BJ (cell line): ENCODE data around the gene SEPTIN8. TPM values are rescaled to one million over a fixed set of nuclear protein-coding genes. Genes with fewer than 3 reads are reported as not detected.
A peak's percentile ranks its signal among the peaks of the same experiment; 100 is the strongest.

ENCODE experiments used
- CTCF ChIA-PET: fragments of 350-600 bp; formaldehyde crosslinking; extraction: SDS; loops from one replicate; lab custom pipeline; 2021; ENCODE audit warnings: antibody characterized with exemption, inconsistent platforms; lab: Yijun Ruan, JAX
- POLR2A ChIA-PET: fragments of 300-600 bp; sonication (Branson Sonifier 250); formaldehyde crosslinking; extraction: SDS; loops from one replicate; lab custom pipeline; 2021; ENCODE audit warnings: antibody characterized with exemption; lab: Charles Lee
- DNase-seq: peaks from one replicate; pipeline ENCODE4 v3.0.0-alpha.2; 2011; ENCODE audit warnings: low read depth
- H3K27me3 ChIP-seq: 2 replicates; pipeline ENCODE4 v1.6.0; 2011; ENCODE audit warnings: low read length; ENCODE audit not compliant: control insufficient read depth, insufficient read depth
- H3K36me3 ChIP-seq: 2 replicates; pipeline ENCODE4 v1.5.1; 2011; ENCODE audit warnings: low read length; ENCODE audit not compliant: control insufficient read depth, insufficient read depth
- H3K4me3 ChIP-seq: 2 replicates; pipeline ENCODE4 v1.5.1; 2011; ENCODE audit warnings: low read depth, mild to moderate bottlenecking, control low read depth, low read length
- CTCF ChIP-seq: IDR thresholded peaks from 2 replicates; pipeline ENCODE4 v1.5.1; 2011; ENCODE audit warnings: low read depth, mild to moderate bottlenecking, control low read depth, inconsistent platforms, low read length, moderate library complexity; ENCODE audit not compliant: insufficient read depth
- polyA plus RNA-seq: library from polyadenylated mRNA; depleted of rRNA; stranded (reverse); fragments of >200 nt; gene quantifications from 2 replicates; pipeline ENCODE4 v1.2.3, GENCODE V29; 2011

SEPTIN8 gene
- polyA plus RNA-seq, 1 experiment: 67.8 TPM

- no peak for DNase-seq
- POLR2A ChIA-PET: no interaction called here
- CTCF ChIA-PET: no interaction called here
Observed at GRCh38 chr5:132759114-132760048, 17.7 kb downstream of the SEPTIN8 start.

DNA sequence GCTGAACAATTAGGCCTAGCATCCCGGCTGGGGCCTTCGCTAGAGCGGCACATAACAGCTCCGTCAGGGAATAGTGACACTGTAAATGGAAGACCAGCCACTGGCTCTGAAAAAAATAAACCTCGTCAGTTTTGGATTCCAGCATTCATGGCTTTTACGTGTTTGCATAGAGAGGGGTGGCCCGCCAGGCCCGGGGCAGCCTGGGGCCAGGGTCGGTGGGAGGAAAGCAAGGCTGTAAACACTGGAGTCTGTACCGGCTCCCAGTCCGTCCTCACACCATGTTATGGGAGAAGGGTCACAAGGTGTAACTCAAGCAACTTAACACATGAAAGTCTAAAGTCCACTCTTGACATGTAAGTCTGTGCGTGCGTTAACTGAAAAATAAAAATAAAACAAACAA lies 18.6 kb downstream of the SEPTIN8 start:
- Histone ChIP-seq H3K27me3 (no peaks in the 10 kb centered on the region), H3K36me3 (peaks cover 22% of the 10 kb centered on the region), H3K4me3 (no peak overlapping the region)
- no peak for DNase-seq
- ChIA-PET CTCF (interaction anchor here (1.3 to 7.7 kb wide), 2 partner anchors 23 to 59 kb away, joined by 5 to 102 read pairs; partner anchors contain the start of gene SOWAHA), POLR2A (no interaction called here)
- no peak for TF ChIP-seq CTCF

More at GRCh38 chr5:132759114-132760048, 17.7 kb downstream of the SEPTIN8 start:
- Histone ChIP-seq H3K27me3 (no peaks in the 10 kb centered on the region), H3K4me3 (no peak overlapping the region), H3K36me3 (peaks cover 27% of the 10 kb centered on the region)
- TF ChIP-seq CTCF: no peak

- TF ChIP-seq CTCF: no peak
- ChIA-PET POLR2A (no interaction called here), CTCF (interaction anchor here (0.6 to 7.7 kb wide), 4 partner anchors 10 to 61 kb away, joined by 3 to 102 read pairs (median 6); partner anchors contain the start of genes CCNI2 and SOWAHA)
- Histone ChIP-seq H3K36me3 (peaks cover 19% of the 10 kb centered on the region), H3K4me3 (no peak overlapping the region), H3K27me3 (no peaks in the 10 kb centered on the region)
- no peak for DNase-seq
Observed at GRCh38 chr5:132756542-132756941, 20.5 kb downstream of the SEPTIN8 start.

DNA sequence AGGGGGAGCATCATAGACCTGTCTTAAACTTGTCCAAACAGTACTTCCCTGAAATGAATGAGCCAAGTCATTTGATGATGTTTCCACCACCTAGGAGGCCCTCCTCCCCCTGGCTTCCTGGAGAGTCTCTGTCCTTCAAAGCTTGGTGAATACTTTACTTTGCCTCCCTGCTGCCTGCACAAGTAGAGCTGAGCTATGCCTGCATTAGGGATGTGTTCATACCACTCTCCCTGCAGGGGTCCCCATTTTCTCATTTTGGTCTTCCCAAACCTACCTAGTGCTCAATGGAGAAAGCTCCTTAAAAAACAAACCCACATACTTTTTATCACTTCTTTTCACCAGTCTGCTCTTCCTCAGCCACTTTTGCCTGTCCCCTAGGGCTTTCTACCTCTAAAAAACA lies 22.1 kb downstream of the SEPTIN8 start:
- CTCF ChIA-PET: interaction anchor here (0.8 to 7.7 kb wide), 15 partner anchors 10 to 246 kb away, joined by 3 to 102 read pairs (median 4); partner anchors contain the start of genes SHROOM1 and SOWAHA

More for the DNA sequence above, 22.1 kb downstream of the SEPTIN8 start:
- POLR2A ChIA-PET: interaction anchor here (0.7 kb wide), 1 partner anchor 17 kb away, joined by 3 read pairs; the partner anchor contains the start of gene KIF3A
- Histone ChIP-seq H3K4me3 (no peak overlapping the region), H3K27me3 (no peaks in the 10 kb centered on the region), H3K36me3 (peaks cover 9% of the 10 kb centered on the region)
- peak; percentile 38; the same call in 1 of the 2 replicates for TF ChIP-seq CTCF
- DNase-seq: no peak
